ENCODE results near the gene KCNIP3. TPM values are rescaled to one million over a fixed set of nuclear protein-coding genes. Genes with fewer than 3 reads are reported as not detected.

KCNIP3 gene
- total RNA-seq, 2 donors from 2014 or later = 1.6 to 2.9 TPM

- TF ChIP-seq CTCF (IDR thresholded peaks at IDR 0.05) = no peak
- TF ChIP-seq POLR2A (IDR thresholded peaks at IDR 0.05) = no peak
- intact Hi-C loops (cut with DNase I) = no loop called here
- 81 to 85% methylated on average over 6 of the region's 6 CpGs for WGBS, 2 donors
- Histone ChIP-seq H3K4me1 (no peaks in the 10 kb centered on the region), H3K27me3 (no peaks in the 10 kb centered on the region), H3K4me3 (no peak overlapping the region), H3K9me3 (no peaks in the 10 kb centered on the region), H3K27ac (no peak overlapping the region), H3K36me3 (replicated peaks in 1 of 2; ENCODE audit: insufficient read depth in 1 of 2, low read depth in 2 of 2) (no peaks in the 10 kb centered on the region)
- no peak for ATAC-seq
- DNase-seq = no peak
These were observed 55.3 kb downstream of the KCNIP3 start for GRCh38 chr2:95352310-95353054.

- H3K27me3 ChIP-seq = no peaks in the 10 kb centered on the region
- no peaks in the 10 kb centered on the region for H3K9me3 ChIP-seq
- no peaks in the 10 kb centered on the region for H3K36me3 ChIP-seq (replicated peaks in 1 of 2; ENCODE audit: insufficient read depth in 1 of 2, low read depth in 2 of 2)
- TF ChIP-seq POLR2A (IDR thresholded peaks at IDR 0.05) (no peak), CTCF (IDR thresholded peaks at IDR 0.05) (no peak)
- no peaks in the 10 kb centered on the region for H3K4me1 ChIP-seq
- H3K4me3 ChIP-seq = no peak overlapping the region
- no peak for ATAC-seq
- no peak for DNase-seq
- whole genome bisulfite sequencing, 2 donors = 82 to 83% methylated on average over 6 to 10 of the region's 10 CpGs
- intact Hi-C loops (cut with DNase I) = no loop called here
- no peak overlapping the region for H3K27ac ChIP-seq
These were observed 56.0 kb downstream of the KCNIP3 start for GRCh38 chr2:95353055-95353575.

DNA sequence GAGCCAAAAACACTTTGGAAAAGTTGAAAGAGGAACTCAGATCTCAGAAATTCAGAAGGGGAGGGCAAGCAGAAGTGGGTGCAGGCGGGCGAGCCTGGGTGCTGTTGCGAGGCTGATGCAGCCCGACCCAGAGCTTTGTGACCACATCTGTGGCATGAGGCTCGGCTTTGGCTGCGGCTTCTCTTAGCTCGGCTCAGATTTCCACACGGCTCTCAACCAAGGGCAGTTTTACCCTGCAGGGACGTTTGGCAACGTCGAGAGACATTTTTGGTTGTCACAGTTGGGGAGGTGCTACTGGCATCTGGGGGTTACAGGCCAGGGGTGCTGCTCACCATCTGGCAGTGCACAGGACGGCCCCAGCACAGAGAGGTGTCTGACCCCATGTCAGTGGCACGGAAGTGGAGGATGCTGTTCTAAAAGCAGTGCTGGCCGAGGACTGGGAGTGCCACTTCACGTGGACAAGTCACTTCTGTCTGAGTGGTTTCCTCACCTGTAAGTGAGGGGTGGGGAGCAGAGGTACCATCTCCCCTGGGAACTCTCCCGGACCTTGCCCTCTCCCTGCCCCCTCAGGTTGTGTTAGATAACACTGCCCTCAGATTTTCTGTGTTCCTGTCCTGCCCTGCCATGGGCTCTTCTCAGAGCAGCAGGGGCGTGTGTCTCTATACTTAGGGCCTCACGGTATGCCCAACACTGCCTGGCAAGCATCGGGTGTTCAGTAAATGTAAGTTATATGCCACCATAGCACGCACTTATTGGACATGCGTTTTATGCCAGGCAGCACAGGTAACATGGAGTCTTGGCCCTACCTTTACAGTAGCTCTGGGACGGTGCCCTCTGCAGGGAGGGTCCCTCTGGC lies 56.7 kb downstream of the KCNIP3 start:
- WGBS, 2 donors = 75 to 83% methylated on average over 13 to 22 of the region's 22 CpGs
- ATAC-seq (no peak), DNase-seq (no peak)
- Histone ChIP-seq H3K27me3 (no peaks in the 10 kb centered on the region), H3K9me3 (no peaks in the 10 kb centered on the region), H3K4me3 (no peak overlapping the region), H3K4me1 (no peaks in the 10 kb centered on the region), H3K27ac (no peak overlapping the region), H3K36me3 (replicated peaks in 1 of 2; ENCODE audit: insufficient read depth in 1 of 2, low read depth in 2 of 2) (no peaks in the 10 kb centered on the region)
- intact Hi-C loops (cut with DNase I) = no loop called here
- TF ChIP-seq POLR2A (IDR thresholded peaks at IDR 0.05) = no peak
- no peak for TF ChIP-seq CTCF (IDR thresholded peaks at IDR 0.05)

GRCh38 chr2:95354469-95354901 lies 57.3 kb downstream of the KCNIP3 start:
- DNase-seq (no peak), ATAC-seq (no peak)
- Histone ChIP-seq H3K4me1 (no peaks in the 10 kb centered on the region), H3K27ac (no peak overlapping the region), H3K27me3 (no peaks in the 10 kb centered on the region), H3K36me3 (replicated peaks in 1 of 2; ENCODE audit: insufficient read depth in 1 of 2, low read depth in 2 of 2) (no peaks in the 10 kb centered on the region), H3K9me3 (no peaks in the 10 kb centered on the region), H3K4me3 (no peak overlapping the region)
- intact Hi-C loops (cut with DNase I) = no loop called here
- TF ChIP-seq POLR2A (IDR thresholded peaks at IDR 0.05) (no peak), CTCF (IDR thresholded peaks at IDR 0.05) (no peak)
- 87 to 97% methylated on average over 5 of the region's 5 CpGs for WGBS, 2 donors

Data from body of pancreas (tissue), 4 donors.